ENCODE measurements around the gene LEMD2.

Gene LEMD2

DNA sequence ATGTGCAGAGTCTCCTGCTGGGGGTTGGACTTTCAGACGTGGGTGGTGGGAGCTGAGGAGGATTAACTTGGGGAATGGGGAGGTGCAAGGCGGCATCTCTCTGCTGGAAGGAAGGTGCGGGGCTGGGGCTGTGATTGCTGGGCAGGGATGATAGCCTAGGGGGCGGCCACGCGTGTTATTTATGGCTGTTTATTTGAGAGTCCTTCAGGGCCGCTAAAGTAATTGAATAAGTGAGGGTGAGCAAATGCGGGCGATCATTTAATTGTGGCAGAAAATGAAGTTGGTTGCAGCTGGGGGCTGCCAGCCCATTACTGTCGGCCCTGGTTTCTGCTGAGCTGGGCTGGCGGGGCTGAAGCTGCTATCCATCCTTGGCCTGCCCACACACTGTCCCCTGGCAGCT, 34.7 kb downstream of the LEMD2 start:
- DNase-seq: no peak

GRCh38 chr6:33752646-33753015, 36.3 kb downstream of the LEMD2 start:
- no peak for DNase-seq

DNA sequence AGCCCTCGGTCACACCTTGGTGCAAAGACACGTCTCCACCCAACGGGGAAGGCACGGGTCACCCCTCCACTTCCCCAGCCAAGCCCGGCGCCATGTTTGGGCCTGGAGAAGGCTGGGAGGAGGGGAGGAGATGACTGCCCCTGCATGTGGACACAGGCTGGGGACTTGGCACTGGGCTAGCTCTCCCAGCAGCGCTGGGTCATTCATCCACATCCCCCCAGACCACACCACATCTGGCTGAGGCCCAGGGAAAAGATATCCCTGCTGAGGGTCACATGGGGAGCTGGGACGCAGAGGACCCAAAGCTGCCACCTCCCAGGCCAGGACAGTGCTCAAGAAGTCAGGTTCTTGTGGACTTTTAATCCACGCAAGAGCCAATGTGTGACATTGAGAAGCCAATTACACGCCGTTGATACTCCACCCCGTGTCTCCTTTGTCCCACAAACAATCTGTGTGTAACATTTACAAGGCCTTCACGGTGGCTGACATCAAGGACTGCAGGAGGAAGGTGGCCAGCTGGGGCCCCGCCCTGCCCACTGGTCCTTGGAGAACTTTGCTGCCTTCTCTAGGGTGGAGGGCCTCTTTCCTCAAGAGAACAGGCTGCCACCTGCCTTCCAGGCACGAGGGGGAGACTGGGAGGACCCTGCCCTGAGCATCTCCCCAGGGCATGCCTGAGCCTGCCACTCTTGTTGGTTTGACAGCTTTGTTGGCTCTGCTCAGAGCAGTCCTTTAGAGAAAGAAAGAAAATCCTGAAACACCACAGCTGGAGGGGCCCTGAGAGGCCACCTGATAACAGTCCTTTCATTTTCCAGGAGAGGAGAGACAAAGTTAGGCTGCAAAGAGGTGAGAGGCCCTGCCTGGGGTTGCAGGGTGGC, 36.9 kb downstream of the LEMD2 start:
- no peak for DNase-seq

DNA sequence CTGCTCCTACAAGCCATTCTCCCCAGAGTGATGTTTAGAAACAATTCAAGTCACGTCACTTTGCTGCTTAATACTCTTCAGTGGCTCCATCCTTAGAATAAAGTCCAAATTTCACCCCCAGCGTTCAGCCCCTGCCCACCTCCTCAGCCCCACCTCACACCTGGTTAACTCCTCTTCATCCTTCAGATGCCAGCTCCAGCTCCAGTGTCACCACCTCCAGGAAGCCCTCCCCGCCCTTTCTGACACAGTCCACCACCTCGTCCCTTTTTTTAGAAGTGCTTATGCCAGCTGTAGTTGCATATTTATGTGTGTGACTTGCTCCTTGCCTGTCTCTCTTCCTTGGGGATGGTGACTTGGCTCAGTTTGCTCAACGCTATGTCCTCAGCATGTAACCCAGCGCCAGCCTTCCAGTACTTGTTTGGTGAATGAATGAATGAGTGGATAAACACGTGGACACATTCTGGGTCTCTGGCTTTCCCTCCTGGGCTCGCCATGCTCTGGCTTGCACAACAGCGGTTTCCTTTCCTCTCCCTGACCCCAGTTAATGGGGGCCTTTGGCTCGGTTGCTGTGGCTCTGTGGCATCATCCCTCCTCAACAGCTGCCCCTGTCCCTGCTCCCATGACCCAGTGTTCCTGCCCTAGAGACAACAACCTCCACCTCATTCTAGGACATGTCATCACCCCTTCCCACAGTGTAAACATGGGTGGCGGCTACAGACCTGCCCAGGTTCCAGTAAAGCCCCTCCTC, 38.5 kb downstream of the LEMD2 start:
- no peak for DNase-seq

DNA sequence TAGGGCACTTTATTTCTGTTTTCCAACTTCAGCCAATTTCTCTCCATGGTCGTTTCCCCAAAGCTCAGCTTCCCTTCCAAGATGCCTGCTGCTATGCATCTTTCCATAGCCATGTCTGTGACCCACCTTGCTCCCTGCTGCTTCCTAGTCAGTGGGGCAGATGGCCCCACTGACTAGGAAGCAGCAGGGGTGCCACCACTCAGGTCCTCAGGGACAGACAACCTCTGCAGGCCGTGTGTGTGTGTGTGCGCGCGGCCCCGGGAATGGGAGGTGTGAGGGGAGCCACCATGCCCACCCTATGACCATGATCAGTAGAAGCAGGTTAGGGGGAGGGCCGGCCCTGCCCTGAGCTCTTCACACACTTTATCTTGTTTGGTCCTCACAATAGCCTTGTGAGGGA, 39.5 kb downstream of the LEMD2 start:
- no peak for DNase-seq

DNA sequence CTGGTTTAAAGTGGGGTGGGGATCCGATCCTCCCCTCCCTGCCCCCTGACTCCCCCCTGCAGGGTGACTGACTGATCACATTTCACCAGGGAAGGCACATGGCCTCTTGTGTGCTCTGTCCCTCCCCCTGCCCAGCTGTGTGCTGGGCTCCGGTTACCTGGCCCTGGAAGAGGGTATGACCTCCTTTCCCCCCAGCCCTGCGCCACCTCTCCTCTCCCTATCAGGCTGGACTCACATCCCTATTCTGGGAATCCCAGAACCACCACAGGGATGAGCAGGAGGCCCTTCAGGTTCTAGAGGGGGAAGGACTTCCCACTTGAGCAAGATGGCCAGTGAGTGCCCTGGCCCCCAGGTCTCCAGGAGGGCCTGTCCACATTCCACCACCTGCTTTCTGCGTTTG, 40.1 kb downstream of the LEMD2 start:
- DNase-seq: no peak

DNA sequence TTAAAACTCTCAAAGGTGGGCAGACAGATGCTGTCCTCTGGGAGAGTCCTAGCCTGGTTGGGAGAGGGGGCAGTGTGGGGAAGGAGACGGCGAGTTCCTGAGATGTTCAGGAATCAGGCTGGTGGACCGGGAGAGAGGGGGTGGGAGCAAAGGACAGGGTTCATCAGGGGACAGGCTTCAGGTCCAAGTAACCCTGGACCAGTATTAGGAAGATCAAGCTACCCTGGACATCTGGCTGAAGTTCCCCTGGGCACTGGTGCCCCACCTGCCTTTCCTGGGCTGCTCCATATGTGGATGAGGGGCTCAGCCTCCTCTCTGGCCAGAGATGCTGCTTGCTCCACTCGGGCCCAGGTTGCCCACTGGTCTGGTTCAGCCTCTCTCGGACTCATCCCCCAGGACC, 41.1 kb downstream of the LEMD2 start:
- no peak for DNase-seq

GRCh38 chr6:33746651-33747100, 42.3 kb downstream of the LEMD2 start, which contains the start of gene IP6K3:
Gene IP6K3 (minus strand): TSS chr6:33746905. CDS start chr6:33735476, 11,429 bp downstream.
- no peak for DNase-seq

DNA sequence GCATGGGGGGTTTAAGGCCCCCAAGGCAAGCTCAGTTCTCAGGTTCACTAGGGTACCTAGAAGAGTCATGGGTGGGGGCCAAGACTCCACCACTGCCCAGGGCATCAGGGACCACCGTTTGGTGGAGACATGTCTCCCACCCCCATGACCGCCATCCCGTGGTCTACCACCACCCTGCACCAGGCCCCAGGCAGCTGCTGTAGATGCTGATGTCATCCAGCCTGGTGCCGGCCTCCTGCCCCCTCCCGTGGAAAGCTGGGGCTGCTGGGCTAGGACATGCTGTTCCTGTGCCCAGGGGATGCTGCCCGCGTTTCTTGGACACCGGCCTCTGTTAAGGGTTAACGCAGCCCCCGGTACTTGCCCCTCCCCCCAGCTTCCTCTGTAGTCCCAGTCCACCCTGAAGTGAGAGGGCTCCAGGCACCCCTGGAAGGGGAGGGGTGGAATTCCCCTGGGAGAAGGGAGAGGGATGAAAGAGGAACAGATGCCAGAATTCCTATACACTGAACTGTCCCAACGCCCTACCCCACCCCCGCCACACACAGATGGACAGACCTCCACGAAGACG, 42.8 kb downstream of the LEMD2 start:
- DNase-seq: no peak

DNA sequence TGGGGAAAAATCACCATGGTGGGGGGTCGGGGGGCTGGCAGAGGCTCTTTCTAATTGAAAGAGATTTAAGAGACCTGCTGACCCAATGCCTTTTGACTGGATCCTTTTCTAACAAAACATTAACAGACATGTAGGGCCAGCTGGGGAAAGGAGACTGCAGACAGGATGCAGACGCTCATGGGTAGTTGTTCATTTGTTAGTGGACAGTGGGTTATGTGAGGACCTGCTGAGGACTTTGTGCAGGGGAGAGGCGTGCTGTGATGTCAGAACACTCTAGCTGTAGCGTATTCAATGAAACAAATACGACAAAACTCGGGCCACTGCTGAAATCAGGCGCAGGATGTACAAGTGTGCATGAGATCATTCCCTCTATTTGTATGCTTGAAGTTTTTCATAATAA, 43.4 kb downstream of the LEMD2 start:
- DNase-seq: no peak

DNA sequence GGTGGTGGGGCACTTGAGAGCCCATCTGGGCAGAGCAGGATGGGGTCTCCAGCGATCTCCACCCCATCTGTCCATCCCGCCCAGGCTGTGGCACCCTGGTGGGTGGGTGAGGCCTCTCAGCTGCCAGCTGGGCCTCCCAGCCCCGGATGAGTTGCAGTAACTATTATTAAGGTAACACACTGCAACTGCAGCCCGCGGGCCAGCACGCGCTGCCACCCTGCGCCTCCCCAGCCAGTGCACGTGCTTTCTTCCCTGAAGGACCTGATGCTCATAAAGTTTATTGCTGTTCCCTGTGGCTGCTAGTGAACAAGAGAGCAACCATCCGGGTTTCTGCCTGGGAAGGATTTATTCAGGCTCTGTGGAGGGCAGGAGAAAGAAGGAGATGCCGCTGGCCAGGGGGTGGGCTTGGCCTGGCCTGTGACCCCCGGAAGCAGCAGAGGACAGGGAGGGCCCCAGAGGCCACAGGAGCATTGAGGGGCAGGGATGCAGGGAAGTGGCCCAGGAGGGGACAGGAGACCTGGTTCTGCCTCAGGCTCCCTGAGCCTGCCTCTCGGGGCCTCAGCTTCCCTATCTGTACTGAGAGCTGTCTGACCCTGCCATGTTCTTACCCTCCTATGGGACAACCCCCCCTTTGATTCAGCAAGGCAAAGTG, 43.9 kb downstream of the LEMD2 start:
- DNase-seq: no peak

- DNase-seq: peak; percentile 70
These were observed 44.7 kb downstream of the LEMD2 start for GRCh38 chr6:33744001-33744848.

GRCh38 chr6:33742837-33743236, 46.1 kb downstream of the LEMD2 start:
- no peak for DNase-seq

GRCh38 chr6:33742092-33742491, 46.8 kb downstream of the LEMD2 start:
- DNase-seq: no peak

DNA sequence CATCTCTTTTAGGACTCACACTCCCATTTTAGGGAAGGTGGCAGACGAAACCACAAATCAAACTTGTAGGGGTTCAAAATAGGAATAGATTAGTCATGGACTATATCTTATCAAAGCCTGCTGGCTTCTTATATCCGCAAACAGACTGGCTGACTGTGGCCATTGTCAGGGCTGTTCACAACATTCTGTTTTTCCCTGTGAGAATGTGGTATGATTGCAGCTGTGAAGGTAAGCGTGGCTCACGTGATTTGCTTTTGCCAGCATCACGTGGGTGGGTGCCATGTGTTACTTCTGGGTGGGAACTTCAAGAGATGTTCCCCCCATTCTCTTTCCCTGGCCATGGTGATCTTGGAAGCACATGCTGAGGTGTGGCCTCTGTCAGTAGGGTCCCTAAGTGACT, 48.1 kb downstream of the LEMD2 start:
- peak; percentile 6 for DNase-seq

DNA sequence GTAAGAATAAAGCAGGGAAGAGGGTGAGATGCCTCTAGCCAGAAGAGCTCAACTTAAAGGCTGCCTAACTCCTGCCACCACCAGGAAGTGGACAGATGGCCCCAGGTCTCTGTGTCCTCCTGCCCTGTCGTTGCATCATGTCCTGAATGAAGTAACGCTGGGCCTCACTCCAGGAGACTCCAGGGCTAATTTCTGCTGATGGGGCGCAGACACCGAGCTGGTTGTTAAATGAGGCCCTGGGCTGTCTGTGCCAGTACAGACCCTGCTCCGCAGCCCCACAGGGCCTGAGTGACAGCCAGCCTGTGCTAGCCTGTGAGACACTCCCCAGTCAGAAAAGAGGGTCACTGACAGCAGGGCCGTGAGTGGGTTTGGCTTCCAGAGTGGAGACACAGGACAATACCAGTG, 48.7 kb downstream of the LEMD2 start:
- DNase-seq: no peak

DNA sequence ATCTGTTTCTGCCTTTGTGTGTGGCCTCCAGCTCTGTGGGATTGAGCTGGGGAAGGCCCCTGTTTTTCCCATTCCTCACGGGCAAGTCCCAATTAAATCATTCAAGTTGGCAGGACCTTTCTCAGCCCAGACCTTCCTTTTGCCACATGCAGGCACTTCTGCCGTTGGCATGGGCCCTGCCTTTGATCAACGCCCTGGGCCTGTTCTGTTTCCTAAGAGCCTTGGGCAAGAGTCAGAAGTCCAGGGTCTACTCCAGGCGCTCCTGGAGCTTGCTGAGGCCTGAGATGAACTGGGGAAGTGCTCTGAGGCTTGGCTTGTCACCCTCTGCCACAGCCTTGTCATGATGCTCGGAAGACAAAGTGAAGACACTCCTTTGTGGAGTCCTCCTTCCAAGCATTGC, 49.4 kb downstream of the LEMD2 start:
- no peak for DNase-seq

DNA sequence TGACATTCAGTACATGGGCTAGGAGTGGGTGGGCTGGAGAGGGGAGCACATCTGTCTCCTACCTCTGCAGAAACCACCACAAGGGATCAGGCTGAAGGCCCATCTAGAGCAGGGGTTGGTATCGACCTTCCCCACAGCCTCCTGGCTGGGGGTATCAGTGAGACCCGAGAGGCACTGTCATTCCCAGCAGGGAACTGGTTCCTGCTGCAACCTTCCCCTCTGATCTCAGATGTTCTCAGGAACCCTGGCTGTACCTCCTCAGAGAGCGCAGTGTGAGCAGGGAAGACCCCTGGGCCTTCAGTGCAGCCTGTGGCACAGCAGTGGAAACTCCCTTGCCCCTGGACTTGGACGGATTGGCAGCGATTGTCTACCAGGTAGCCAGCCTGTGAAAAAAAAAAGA, 50.1 kb downstream of the LEMD2 start:
- no peak for DNase-seq

- DNase-seq: no peak
These were observed 50.8 kb downstream of the LEMD2 start for GRCh38 chr6:33738153-33738552.

DNA sequence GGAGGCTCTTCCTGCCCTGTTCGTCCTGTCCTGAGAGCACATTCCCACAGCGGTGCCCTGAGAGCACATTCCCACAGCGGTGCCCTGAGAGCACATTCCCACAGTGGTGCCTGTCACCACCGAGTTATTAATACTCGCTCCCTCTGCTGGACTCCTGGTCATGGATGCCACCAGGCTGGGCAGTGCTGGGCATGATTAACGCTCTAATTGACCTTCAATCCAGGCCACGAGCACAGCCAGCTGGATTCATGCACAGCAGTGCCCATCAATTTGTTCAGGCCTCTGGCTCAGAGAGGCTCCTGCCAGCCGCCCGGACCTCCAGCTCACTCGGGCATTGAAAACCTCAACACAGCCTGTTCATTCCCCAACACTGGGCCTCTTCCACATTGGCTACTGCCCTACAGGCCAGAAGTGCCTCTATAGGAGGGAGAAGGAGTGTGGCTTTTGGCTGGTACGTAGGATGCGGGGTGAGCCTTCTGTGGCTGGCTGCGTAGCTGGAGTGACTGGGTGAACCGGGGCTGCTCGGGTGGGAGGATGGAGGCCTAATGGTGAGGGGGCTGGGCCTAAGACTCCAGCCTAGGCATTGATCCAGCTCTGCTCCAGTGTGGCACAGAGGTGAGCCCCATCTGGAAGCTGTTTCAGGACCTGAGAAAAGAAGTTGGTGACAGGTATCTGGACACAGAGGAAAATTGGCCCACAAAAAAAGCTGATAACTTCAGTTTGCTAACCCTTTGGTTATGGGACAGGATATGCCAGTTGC, 51.5 kb downstream of the LEMD2 start:
- DNase-seq: no peak

GRCh38 chr6:33735216-33735615, 53.7 kb downstream of the LEMD2 start:
- DNase-seq: no peak

- DNase-seq: no peak
These were observed 55.3 kb downstream of the LEMD2 start for GRCh38 chr6:33733709-33734007.

Measured in hematopoietic multipotent progenitor cell treated with erythropoietin and hydrocortisone succinate and interleukin-3 and kit ligand, for 8 days (in vitro differentiated cells).